AG09309 (cell line): ENCODE data around the gene NBL1.

ENCODE experiments used
- DNase-seq: peaks from one replicate; pipeline ENCODE4 v3.0.0-alpha.2; 2010; ENCODE audit warnings: low read depth
- H3K4me3 ChIP-seq: 2 replicates; pipeline ENCODE4 v1.5.1; 2011; ENCODE audit warnings: mild to moderate bottlenecking, low read depth, low read length, moderate library complexity; ENCODE audit not compliant: control insufficient read depth
- TF ChIP-seq, protein P1 (sequence below): IDR thresholded peaks from 2 replicates; pipeline ENCODE4 v1.5.1; 2011; ENCODE audit warnings: mild to moderate bottlenecking, low read depth, low read length, inconsistent platforms; ENCODE audit not compliant: insufficient read depth, control insufficient read depth; ENCODE audit errors: missing control alignments

Gene NBL1

DNA sequence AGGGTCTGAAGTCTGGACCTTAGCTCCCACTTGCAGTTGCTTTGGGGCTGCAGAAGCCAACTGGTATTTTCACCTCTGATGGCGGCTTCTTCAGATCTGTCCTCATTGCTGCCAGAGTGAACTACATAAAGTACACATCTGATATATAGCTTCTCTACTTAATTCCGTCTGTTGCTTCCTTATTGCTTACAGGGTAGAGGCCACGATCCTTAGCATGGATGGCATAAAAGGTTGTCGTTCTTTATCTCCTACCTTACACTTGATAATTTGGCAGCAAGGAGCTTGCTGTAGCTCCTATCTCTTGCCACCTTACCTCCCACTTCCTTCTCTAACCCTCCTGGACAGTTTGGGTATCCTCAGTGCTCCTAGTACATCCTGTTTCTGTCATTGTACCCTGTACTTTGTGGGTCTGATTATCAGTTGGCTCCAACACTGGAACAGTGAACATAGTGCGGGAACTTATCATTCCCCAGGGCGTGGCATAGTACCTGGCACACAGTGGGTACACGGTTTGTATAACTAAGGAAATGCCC is 30.9 kb upstream of the NBL1 start:
- DNase-seq: no peak
- TF ChIP-seq, protein P1, sequence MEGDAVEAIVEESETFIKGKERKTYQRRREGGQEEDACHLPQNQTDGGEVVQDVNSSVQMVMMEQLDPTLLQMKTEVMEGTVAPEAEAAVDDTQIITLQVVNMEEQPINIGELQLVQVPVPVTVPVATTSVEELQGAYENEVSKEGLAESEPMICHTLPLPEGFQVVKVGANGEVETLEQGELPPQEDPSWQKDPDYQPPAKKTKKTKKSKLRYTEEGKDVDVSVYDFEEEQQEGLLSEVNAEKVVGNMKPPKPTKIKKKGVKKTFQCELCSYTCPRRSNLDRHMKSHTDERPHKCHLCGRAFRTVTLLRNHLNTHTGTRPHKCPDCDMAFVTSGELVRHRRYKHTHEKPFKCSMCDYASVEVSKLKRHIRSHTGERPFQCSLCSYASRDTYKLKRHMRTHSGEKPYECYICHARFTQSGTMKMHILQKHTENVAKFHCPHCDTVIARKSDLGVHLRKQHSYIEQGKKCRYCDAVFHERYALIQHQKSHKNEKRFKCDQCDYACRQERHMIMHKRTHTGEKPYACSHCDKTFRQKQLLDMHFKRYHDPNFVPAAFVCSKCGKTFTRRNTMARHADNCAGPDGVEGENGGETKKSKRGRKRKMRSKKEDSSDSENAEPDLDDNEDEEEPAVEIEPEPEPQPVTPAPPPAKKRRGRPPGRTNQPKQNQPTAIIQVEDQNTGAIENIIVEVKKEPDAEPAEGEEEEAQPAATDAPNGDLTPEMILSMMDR: no peak
- H3K4me3 ChIP-seq: no peak overlapping the region

DNA sequence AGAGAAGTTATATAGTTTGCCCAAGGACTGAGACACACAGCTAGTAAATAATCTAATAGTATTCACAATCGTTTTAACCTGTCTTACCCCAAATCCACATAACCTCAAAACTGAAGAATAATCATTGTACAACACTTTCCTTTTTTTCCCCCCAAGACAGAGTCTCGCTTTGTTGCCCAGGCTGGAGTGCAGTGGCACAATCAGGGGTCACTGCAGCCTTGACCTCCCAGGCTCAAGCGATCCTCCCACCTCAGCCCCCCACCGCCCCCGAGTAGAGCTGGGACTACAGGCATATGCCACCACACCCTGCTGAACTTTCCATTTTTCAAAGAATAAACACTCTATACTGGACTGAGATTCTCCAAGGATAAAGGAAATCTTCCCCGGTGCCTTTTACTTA is 28.7 kb upstream of the NBL1 start:
- H3K4me3 ChIP-seq: no peak overlapping the region
- TF ChIP-seq, protein P1: no peak
- DNase-seq: no peak

DNA sequence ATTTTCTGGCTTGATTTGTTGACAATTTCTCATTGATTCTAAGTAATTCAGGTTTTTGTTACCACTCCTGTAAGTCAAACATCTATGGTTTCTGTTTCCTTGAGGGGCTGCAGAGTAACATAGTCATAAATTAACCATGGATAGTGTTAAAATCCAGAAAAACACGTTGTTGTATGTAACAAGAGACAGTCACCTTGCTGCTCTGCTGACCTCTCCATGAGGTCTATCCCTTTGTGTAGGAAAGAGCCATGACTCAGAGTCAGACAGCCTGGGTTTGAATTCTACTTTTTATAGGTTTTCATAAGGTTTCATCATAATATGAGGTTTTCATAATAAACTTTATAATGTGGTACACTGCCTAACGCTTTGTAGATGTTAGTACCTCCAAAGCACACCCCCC is 27.6 kb upstream of the NBL1 start:
- TF ChIP-seq, protein P1: no peak
- peak; percentile 56 for DNase-seq
- H3K4me3 ChIP-seq: no peak overlapping the region

DNA sequence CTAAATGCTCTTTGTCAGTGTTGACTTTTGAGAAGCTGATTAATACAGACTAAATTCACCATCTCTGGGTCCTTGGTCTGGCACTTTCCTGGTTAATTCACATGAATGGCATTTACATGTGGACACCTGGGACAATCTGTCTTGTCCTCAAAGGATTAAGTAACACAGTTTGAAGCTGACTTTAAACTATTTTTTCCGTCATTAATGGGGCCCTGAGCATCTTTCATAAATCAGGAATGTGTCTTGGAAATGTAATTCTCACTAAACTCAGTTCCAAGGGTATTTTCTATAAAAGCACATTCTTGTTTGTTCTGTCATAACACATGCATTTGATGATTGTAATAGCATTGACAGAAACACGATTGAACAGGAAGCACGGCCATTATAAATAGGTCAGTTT is 26.7 kb upstream of the NBL1 start:
- TF ChIP-seq, protein P1: no peak
- H3K4me3 ChIP-seq: no peak overlapping the region
- DNase-seq: no peak

DNA sequence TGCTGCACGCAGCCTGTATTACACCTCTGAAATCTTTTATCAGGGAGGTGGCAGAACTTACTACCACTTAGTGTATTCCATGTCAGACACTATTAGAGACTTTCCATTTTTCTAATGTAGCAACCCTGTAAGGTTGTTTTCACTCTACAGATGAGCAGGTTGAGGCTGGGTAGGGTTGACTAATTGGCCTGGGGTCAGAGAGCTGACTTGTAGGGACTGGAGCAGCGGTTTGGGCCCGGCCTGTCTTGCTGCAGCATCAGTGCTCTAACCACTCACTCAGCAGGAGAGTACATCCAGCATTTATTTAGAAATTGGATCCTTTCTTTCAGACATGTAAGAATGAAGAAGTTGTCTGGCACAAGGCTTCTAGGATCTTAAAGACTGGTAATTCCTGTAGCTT is 25.7 kb upstream of the NBL1 start:
- no peak overlapping the region for H3K4me3 ChIP-seq
- TF ChIP-seq, protein P1: no peak
- DNase-seq: no peak

DNA sequence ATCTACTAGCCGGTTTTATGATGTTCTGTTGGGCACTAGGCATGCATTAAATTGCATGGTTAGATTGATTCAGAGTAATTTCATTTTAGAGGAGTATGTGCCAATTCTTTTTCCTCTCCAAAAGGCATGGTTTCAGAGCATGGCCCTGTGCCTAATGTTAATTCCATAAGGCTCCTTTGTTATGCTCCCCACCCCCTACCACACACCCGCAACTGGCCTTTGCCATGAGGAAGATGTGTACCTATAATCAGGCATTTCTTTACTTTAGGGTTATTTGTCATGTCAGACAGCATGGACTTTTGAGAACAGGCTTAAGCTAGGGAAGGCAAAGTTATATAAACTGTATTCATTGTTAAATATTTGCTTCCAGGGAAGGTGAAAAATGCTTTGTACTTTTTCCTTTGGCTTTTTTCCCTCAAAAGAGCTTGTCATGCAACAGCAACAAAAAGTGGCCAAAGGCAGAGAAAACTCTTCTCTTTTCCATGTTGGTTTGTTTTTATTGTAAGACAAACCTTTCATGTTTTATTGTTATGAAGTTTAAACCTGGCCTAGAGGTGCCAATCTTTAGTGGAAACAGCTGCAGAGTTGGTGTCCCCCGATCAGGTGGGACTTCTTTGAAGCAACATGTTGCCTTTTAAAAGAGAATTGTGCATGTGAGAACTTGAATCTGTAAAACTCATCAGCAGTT is 24.3 kb upstream of the NBL1 start:
- no peak for DNase-seq
- H3K4me3 ChIP-seq: no peak overlapping the region
- TF ChIP-seq, protein P1: no peak
